ENCODE measurements around the gene HOXD3.

The HOXD3 gene

DNA sequence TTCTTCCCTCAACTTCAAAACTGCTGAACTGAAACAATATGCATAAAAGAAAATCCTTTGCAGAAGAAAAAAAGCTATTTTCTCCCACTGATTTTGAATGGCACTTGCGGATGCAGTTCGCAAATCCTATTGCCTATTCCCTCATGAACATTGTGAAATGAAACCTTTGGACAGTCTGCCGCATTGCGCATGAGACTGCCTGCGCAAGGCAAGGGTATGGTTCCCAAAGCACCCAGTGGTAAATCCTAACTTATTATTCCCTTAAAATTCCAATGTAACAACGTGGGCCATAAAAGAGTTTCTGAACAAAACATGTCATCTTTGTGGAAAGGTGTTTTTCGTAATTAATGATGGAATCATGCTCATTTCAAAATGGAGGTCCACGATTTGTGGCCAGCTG, 19.2 kb upstream of the HOXD3 start:
- Histone ChIP-seq H3K9me3 (no peaks in the 10 kb centered on the region), H3K36me3 (no peaks in the 10 kb centered on the region), H3K27ac (no peak overlapping the region), H3K4me3 (no peak overlapping the region), H3K27me3 (peaks cover 0 to 16% of the 10 kb centered on the region in 2 donors), H3K4me1 (peaks cover 0 to 46% (median 26%) of the 10 kb centered on the region in 4 donors)
- intact Hi-C loops (cut with DNase I; ENCODE audit: low total_unique reads): no loop called here
- TF ChIP-seq, protein P1, sequence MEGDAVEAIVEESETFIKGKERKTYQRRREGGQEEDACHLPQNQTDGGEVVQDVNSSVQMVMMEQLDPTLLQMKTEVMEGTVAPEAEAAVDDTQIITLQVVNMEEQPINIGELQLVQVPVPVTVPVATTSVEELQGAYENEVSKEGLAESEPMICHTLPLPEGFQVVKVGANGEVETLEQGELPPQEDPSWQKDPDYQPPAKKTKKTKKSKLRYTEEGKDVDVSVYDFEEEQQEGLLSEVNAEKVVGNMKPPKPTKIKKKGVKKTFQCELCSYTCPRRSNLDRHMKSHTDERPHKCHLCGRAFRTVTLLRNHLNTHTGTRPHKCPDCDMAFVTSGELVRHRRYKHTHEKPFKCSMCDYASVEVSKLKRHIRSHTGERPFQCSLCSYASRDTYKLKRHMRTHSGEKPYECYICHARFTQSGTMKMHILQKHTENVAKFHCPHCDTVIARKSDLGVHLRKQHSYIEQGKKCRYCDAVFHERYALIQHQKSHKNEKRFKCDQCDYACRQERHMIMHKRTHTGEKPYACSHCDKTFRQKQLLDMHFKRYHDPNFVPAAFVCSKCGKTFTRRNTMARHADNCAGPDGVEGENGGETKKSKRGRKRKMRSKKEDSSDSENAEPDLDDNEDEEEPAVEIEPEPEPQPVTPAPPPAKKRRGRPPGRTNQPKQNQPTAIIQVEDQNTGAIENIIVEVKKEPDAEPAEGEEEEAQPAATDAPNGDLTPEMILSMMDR (IDR thresholded peaks at IDR 0.05): no peak
- DNase-seq: no peak

DNA sequence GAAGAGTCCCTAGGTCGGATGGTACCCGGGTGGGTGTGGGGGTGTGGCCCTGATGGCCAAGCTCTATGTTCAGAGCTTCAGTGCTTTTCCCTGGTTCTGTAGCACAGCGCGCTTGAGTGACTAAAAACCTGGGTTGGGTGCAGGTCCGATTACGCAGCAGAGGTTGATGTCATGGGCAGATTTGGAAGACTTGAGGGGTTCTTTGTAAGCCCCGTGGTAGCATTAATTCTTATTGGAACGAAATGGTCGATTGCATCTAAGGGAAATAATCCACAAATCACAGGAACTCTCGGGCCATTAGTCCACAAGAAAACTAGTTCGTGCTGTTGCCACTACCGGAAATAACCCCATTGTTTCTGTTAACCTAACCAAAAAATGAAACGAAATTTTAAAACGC, 18.6 kb upstream of the HOXD3 start:
- no peaks in the 10 kb centered on the region for H3K9me3 ChIP-seq
- H3K27ac ChIP-seq: peak overlapping the region in 1 of 2 donors; percentile 57
- TF ChIP-seq, protein P1 (IDR thresholded peaks at IDR 0.05): no peak
- peaks cover 0 to 16% of the 10 kb centered on the region in 2 donors for H3K27me3 ChIP-seq
- intact Hi-C loops (cut with DNase I; ENCODE audit: low total_unique reads): no loop called here
- H3K36me3 ChIP-seq: no peaks in the 10 kb centered on the region
- DNase-seq: peak in 1 of 2 donors; percentile 19
- H3K4me1 ChIP-seq: peaks cover 0 to 40% (median 23%) of the 10 kb centered on the region in 4 donors
- H3K4me3 ChIP-seq: peak overlapping the region in 1 of 2 donors; percentile 57

DNA sequence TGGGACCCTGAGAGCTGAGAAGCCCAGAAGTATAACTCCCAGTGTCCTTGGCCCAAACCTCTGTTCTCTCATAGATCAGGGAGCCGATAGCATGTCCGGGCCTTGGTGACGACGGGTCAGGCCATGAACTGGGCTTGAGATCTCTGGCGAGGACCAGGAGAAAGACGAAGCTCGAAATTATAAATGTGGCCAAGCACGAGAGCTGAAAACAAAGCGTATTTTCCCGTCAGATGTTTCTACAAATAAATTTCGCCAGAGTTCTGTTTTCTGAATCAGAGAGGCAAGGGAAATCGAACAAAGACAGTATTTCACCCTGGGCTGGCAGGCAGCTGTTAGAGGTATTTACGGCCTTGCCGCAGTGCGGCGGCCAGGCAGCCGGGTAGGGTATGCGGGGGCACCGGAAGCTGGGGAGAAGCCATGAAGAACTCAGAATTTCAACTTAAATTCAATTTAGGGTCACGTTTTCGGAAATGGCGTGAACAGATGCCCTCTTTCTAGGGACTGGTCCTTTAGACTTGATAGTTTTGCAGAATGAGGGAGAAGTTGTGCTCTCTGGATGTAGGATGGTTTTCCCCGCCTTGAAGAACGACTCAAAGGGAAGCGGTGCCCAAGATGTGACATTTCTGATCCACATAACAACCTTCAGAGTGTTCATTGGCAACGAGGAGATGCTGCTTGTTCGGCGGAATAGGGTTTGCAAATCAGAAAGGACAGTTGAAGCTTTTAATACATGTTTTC, 18.0 kb upstream of the HOXD3 start:
- DNase-seq: peak in 1 of 2 donors; percentile 32
- Histone ChIP-seq H3K4me3 (peak overlapping the region; percentile 48 to 57), H3K4me1 (peaks cover 0 to 39% (median 22%) of the 10 kb centered on the region in 4 donors), H3K27me3 (peaks cover 0 to 16% of the 10 kb centered on the region in 2 donors), H3K27ac (peak overlapping the region; percentile 57 to 60), H3K36me3 (no peaks in the 10 kb centered on the region), H3K9me3 (no peaks in the 10 kb centered on the region)
- TF ChIP-seq, protein P1 (IDR thresholded peaks at IDR 0.05): no peak
- intact Hi-C loops (cut with DNase I; ENCODE audit: low total_unique reads): no loop called here

DNA sequence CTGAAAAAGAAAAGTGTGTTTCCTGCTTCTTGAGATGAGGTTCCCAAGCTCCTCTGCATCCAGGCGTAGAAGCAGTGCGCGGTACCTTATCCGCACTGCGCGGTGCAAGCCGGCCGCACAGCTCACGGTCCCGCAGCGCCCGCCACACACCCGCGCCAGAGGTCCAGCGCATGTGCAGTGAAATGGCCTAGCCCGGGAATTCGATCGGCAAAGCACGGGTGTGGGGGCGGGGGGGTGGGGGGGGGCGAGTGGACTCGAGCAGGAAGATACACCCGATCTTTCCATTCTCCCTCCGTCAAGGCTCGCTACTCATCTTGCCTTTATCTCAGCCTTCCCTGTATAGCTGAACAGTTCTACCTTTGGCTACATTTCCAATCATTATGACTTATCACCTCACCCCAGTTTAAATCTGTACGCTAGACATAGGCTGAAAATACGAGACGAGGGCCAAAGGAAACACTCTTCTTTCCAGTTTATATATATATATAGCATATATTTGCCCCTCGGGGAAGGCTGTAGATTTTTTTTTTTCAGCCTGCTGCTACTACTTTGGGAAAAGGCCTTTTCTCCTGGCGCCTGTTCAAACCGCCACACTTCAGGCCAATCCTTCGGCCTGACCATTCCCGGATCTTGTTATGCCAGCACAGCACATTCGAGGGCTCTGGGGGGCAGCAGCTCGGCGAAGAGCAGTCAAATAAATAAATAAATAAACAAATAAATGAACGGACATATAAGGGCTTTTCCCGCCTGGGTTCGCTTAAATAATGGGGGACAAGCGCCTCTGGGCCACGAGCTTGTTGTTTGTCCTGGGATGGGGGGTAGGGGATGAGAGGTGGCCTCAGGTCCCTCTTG, 17.2 kb upstream of the HOXD3 start:
- intact Hi-C loops (cut with DNase I; ENCODE audit: low total_unique reads): loop anchor here (2.0 to 5.0 kb wide), 3 partner anchors 315 to 497 kb away; no protein-coding TSS in a partner anchor
- H3K4me1 ChIP-seq: peaks cover 0 to 39% (median 22%) of the 10 kb centered on the region in 4 donors
- peak overlapping the region; percentile 57 to 60 for H3K27ac ChIP-seq
- no peak for DNase-seq
- peaks cover 0 to 16% of the 10 kb centered on the region in 2 donors for H3K27me3 ChIP-seq
- no peaks in the 10 kb centered on the region for H3K9me3 ChIP-seq
- no peaks in the 10 kb centered on the region for H3K36me3 ChIP-seq
- peak overlapping the region; percentile 48 to 57 for H3K4me3 ChIP-seq
- TF ChIP-seq, protein P1 (IDR thresholded peaks at IDR 0.05): no peak

DNA sequence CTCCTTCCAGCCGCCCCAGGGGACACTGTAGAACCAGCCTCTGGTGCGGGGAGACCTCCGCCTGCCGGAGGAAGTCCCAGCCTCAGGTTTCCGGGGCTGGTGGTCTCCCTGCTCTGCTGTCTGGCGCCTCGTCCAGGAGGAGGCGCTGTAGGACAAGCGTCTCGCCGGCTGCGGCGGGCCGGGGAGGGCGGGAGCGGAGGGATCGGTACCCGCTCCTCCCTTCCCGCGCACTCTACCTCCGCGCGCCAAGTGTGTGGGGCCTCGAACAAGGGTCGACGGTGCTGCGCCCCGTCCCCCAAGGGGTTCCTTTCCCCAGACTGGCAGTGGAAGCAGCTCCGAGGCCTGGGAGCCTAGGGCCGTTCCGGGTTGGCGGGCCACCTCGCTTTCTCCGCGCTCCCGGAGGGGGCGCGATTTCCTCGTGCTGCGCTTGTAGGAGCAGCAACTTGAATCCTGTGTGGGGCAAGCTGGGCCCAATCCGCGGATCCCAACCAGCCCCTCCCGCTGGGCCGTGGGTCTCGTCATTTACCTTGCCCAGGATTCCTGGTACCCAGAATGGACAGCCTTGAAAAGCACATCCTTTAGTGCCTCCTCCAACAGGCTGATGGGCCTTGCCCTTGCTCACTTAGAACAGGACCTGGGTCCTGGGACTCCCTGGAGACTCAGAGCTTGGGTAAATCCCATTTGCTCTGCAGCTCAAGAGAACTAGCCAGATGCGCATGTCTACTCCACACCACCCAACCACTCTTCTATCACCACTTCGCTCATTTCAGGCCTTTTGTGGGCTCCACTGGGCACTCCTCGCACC, 16.4 kb upstream of the HOXD3 start:
- TF ChIP-seq, protein P1 (IDR thresholded peaks at IDR 0.05): peak; percentile 94 to 95
- H3K27ac ChIP-seq: peak overlapping the region; percentile 57 to 60
- no peaks in the 10 kb centered on the region for H3K36me3 ChIP-seq
- H3K4me3 ChIP-seq: peak overlapping the region; percentile 48 to 57
- H3K4me1 ChIP-seq: peaks cover 0 to 34% (median 19%) of the 10 kb centered on the region in 4 donors
- intact Hi-C loops (cut with DNase I; ENCODE audit: low total_unique reads): loop anchor here (2.0 to 5.0 kb wide), 3 partner anchors 314 to 497 kb away; no protein-coding TSS in a partner anchor
- peak; percentile 51 to 85 for DNase-seq
- no peaks in the 10 kb centered on the region for H3K9me3 ChIP-seq
- H3K27me3 ChIP-seq: peaks cover 0 to 19% of the 10 kb centered on the region in 2 donors
